GM21529 (cell line): ENCODE results near the gene NHLRC3.
"Not testable (repeated sequence)": the region's sequence is repeated elsewhere in the genome, so short reads cannot be mapped to it uniquely, and the experiment has no call there.

Experiments used
- ATAC-seq: cut with Tn5 transposase; IDR thresholded peaks from one replicate; pipeline ENCODE4 v1.9.1; 2021; ENCODE audit not compliant: unreplicated experiment

Gene NHLRC3

DNA sequence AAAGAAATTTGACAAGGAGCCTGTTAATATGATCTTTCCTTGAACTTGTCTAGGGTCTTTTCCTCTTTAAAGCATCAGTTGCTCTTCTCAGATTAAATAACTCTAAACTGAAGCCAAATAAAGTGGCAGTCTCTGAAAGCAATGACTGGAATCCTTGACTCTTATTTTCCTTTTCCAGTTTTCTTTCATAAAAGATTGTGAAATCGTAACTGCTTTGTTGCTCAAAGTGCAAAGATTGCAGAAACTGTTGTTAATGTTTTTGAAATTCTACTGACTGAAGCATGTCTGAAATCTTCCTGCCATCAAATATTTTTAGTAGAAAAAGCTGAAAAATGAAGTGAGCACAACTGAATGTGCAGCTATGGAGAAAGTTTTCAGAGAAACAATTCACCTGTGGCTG is 1.9 kb downstream of the NHLRC3 start:
- ATAC-seq, result no peak

- ATAC-seq, result peak; percentile 88
Observed at GRCh38 chr13:39044536-39044935, 6.3 kb downstream of the NHLRC3 start.

DNA sequence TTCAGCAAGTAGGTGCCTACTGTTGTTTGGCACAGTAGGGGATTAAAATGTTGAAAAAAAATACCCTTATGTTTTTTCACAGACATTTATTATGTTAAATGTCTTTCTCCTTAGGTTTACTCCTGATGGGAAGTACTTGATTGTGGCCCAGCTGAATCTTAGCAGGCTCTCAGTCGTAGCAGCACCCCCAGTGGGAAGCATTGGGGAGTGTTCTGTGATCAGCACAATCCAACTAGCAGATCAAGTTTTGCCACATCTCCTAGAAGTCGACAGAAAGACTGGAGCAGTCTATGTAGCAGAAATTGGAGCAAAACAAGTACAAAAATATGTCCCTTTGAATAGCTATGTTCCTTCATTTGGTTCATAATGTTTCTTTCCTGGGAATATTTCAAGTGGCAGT is 9.3 kb downstream of the NHLRC3 start:
- no peak for ATAC-seq

GRCh38 chr13:39048806-39049205 is 10.6 kb downstream of the NHLRC3 start:
- ATAC-seq, result no peak

DNA sequence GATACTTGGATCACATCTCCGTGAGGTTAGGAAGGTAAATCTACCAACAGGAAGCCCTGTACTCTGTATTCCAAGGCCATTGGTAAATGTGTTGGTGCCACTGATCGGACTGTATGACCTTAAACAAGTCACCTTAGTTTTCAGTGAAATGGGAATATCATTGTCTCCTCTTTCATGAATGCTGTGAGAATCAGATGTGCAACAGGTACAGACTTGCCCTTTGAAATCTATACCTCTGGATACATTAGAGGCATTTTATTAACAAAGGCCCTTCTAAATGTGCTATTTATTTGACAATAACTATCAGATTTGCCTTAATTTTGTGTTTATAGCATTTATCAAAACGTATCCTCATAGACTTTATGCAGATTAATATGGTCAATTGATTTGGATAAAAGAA is 11.0 kb downstream of the NHLRC3 start:
- no peak for ATAC-seq

DNA sequence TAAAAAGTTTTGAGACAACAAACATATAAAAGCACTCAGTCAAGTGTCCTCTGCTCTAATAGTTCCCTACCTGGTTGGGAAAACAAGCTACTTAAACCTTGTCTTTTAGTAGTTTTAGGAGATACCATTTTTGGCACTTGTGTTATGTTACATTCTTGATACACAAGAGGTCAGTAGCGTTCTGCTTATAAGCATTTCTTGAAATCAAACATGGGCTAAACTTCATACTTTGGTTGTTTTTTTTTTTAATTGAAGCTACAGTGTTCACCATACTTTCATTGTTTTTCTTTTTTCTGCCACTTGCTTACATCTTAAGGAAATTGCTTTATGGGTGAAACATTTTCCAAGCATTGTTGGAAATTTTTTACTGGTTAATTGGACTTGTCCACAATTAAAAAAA is 12.9 kb downstream of the NHLRC3 start:
- ATAC-seq, result no peak

DNA sequence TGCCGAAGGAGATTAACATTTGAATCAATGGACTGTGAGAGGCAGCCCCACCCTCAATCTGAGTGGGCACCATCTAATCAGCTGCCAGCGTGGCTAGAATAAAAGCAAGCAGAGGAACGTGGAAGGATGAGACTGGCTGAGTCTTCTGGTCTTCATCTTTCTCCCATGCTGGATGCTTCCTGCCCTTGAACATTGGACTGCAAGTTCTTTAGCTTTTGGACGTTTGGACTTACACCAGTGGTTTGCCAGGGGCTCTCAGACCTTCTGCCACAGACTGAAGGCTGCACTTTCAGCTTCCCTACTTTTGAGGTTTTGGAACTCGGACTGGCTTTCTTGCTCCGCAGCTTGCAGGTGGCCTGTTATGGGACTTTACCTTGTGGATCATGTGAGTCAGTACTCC is 14.7 kb downstream of the NHLRC3 start:
- ATAC-seq, result no peak

GRCh38 chr13:39054112-39054511 is 15.9 kb downstream of the NHLRC3 start:
- ATAC-seq, result no peak

- no peak for ATAC-seq
Observed at GRCh38 chr13:39056018-39056417, 17.8 kb downstream of the NHLRC3 start.

GRCh38 chr13:39058040-39058439 is 19.8 kb downstream of the NHLRC3 start:
- no peak for ATAC-seq

GRCh38 chr13:39062004-39062403 is 23.7 kb downstream of the NHLRC3 start:
- no peak for ATAC-seq

- no peak for ATAC-seq
Observed at GRCh38 chr13:39072842-39073241, 34.6 kb downstream of the NHLRC3 start.

DNA sequence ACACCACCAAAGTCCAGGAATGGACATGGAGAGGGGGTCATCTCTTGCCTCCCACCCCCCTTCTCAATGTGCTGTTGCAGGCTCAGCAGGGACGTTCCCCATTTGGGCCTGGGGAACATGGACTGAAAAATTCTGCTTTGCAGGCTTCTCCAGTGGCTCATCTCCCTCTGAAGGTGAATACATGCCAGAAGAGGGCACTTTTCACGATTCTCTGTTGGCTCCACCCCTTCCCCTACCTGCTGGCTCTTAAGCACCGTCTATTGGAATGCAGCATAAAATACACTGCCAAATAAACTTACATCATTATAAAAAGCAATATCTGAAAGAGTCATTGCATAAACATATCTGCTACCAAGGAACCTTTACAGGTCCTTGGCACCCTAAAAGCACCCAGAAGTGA is 35.7 kb downstream of the NHLRC3 start:
- no peak for ATAC-seq

DNA sequence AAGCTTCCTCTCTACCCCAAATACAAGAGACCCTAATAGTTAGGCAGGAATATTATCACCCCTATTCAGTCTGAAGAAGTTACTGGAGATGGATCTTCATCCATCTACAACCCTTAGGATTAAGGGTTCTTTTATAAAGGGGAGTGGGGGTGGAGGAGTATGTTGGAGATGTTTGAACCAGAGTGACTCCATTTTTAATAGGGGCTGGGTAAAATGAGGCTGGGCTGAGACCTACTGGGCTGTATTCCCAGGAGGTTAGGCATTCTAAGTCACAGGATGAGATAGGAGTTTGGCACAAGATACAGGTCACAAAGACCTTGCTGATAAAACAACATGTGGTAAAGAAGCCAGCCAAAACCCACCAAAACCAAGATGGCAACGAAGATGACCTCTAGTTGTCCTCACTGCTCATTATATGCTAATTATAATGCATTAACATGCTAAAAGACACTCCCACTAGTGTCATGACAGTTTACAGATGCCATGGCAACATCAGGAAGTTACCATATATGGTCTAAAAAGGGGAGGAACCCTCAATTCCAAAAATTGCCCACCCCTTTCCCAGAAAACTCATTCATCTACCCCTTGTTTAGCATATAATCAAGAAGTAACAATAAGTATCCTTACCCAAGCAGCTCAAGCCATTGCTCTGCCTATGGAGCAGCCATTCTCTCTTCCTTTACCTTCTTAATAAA is 48.1 kb downstream of the NHLRC3 start:
- not testable (repeated sequence) for ATAC-seq

- ATAC-seq, result no peak
Observed at GRCh38 chr13:39091586-39091985, 53.3 kb downstream of the NHLRC3 start.

- peak; percentile 71 for ATAC-seq
Observed at GRCh38 chr13:39095500-39095899, 57.2 kb downstream of the NHLRC3 start.

DNA sequence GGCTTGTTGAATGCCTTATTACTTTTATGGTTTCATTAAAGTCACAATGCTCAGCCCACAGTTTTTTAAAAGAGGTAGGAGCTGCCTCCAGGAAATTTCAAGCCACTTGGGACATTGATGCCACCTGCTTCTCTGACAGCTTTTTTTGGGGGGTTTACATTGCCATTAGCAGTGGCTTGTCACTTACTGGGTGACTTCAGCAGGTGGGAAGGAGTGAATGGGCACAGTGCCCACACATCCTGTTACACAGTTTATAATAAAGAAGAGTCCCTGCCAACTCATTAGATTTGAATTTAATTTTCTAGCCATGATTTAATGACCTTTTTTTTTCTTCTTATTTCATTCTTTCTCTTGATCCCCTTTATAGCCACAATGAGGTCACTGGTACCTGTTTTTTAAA is 61.0 kb downstream of the NHLRC3 start:
- ATAC-seq, result no peak
